Bronchus fibroblast of lung (primary cell): ENCODE results near the gene TMPRSS7. TPM values are rescaled to one million over a fixed set of nuclear protein-coding genes. Genes with fewer than 3 reads are reported as not detected.

Experiments
- total RNA-seq: library from RNA; depleted of rRNA; stranded (reverse); fragments of >200 nt; gene quantifications from 2 replicates; pipeline ENCODE4 v1.2.3, GENCODE V29; 2015

Gene TMPRSS7
- total RNA-seq, result not detected in 2 replicates

GRCh38 chr3:112034436-112034835 lies at the start of gene TMPRSS7:
Gene TMPRSS7, plus strand, starts transcription at chr3:112034736. Its CDS starts 110 bp downstream, at chr3:112034846.

GRCh38 chr3:111998636-111999483 lies 35.7 kb upstream of the TMPRSS7 start, which contains the start of gene TAGLN3:
Gene TAGLN3, plus strand, starts transcription at chr3:111998922. Its CDS starts 501 bp downstream, at chr3:111999423.

GRCh38 chr3:112086076-112086854 lies 51.7 kb downstream of the TMPRSS7 start, which contains the start of gene C3orf52:
Gene C3orf52, plus strand, starts transcription at chr3:112086389. Its CDS starts 19 bp downstream, at chr3:112086408.

Other genes starting within 250 kb of the TMPRSS7 start
- gene PHLDB2, start 175.5 kb upstream of the TMPRSS7 start, total RNA-seq, result 18.0 and 25.1 TPM in 2 replicates
- gene ABHD10, start 55.7 kb upstream of the TMPRSS7 start, total RNA-seq, result 23.9 and 30.9 TPM in 2 replicates
- 1.0 and 1.5 TPM in 2 replicates for gene TAGLN3, start 35.8 kb upstream of the TMPRSS7 start, total RNA-seq
- gene C3orf52, start 51.7 kb downstream of the TMPRSS7 start, total RNA-seq, result 1.6 and 2.5 TPM in 2 replicates
- gene GCSAM, start 98.5 kb downstream of the TMPRSS7 start, total RNA-seq, result not detected in 2 replicates